Mucosa of stomach (tissue), 1 donor: ENCODE data around the gene ZFPM1.

Experiments used
- H3K27me3 ChIP-seq: one replicate; pipeline ENCODE4 v1.7.0; 2013; ENCODE audit warnings: mild to moderate bottlenecking, low read length; ENCODE audit not compliant: control insufficient read depth, insufficient read depth
- H3K36me3 ChIP-seq: one replicate; pipeline ENCODE4 v1.7.0; 2013; ENCODE audit warnings: low read length; ENCODE audit not compliant: control insufficient read depth, insufficient read depth
- H3K4me1 ChIP-seq: one replicate; pipeline ENCODE4 v1.7.0; 2013; ENCODE audit warnings: mild to moderate bottlenecking, low read length; ENCODE audit not compliant: control insufficient read depth, insufficient read depth
- H3K4me3 ChIP-seq: one replicate; pipeline ENCODE4 v1.7.0; 2013; ENCODE audit warnings: low read length
- H3K9ac ChIP-seq: one replicate; pipeline ENCODE4 v1.7.0; 2013; ENCODE audit warnings: mild to moderate bottlenecking, low read length, moderate library complexity
- H3K9me3 ChIP-seq: one replicate; pipeline ENCODE4 v1.7.0; 2013; ENCODE audit warnings: mild to moderate bottlenecking, low read length, moderate library complexity; ENCODE audit not compliant: control insufficient read depth
- donor health status: Pancreatic carcinoma.

Gene ZFPM1

GRCh38 chr16:88411951-88412576 is 41.0 kb upstream of the ZFPM1 start:
- Histone ChIP-seq H3K9me3 (no peaks in the 10 kb centered on the region), H3K4me3 (no peak overlapping the region), H3K27me3 (no peaks in the 10 kb centered on the region), H3K36me3 (no peaks in the 10 kb centered on the region), H3K4me1 (no peaks in the 10 kb centered on the region), H3K9ac (no peak overlapping the region)

DNA sequence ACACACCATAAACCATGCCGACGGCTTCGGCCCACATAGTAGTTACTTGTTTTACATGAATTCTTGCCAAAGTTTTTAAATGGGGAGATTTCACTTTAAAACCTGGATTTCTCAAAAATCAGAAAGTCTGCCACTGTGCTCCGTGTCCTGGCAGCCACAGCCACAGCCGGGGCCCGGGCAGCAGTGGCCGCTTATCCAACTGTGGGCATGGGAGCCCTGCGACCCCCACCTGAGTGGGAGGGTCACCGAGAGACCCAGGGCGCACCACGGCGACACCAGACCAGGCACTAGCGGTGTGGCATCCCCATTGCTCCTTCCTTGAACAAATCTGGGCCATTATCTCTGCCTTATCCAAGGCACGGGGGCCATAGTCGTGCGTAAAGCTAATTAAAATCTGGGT is 40.3 kb upstream of the ZFPM1 start:
- no peaks in the 10 kb centered on the region for H3K9me3 ChIP-seq
- H3K4me3 ChIP-seq = no peak overlapping the region
- no peaks in the 10 kb centered on the region for H3K4me1 ChIP-seq

DNA sequence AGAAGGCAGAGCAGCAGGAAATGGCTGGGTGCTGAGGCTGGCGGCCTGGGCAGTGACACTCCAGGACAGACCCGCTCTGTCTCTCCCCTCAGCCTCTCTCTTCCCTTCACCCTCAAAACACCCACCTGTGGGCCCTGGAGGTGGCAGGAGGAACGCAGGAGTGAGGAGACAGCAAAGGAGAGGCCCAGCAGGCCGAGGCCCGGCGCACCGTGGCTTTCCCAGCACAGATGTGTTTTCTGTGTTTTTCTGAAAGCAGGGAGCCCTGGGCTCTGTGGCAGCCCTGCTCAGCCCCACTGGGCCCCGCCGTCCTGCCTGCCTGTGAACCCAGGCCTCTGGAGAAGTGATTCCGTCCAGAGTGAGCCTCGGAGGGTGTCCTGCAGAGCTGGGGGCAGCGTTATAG is 39.8 kb upstream of the ZFPM1 start:
- Histone ChIP-seq H3K9ac (no peak overlapping the region), H3K4me3 (no peak overlapping the region), H3K36me3 (no peaks in the 10 kb centered on the region), H3K27me3 (no peaks in the 10 kb centered on the region), H3K9me3 (no peaks in the 10 kb centered on the region), H3K4me1 (no peaks in the 10 kb centered on the region)

More for the DNA sequence above, 40.3 kb upstream of the ZFPM1 start:
- no peaks in the 10 kb centered on the region for H3K36me3 ChIP-seq
- no peak overlapping the region for H3K9ac ChIP-seq
- H3K27me3 ChIP-seq = no peaks in the 10 kb centered on the region

- Histone ChIP-seq H3K4me3 (no peak overlapping the region), H3K27me3 (no peaks in the 10 kb centered on the region), H3K9ac (no peak overlapping the region), H3K9me3 (no peaks in the 10 kb centered on the region), H3K36me3 (no peaks in the 10 kb centered on the region), H3K4me1 (no peaks in the 10 kb centered on the region)
Observed at GRCh38 chr16:88413631-88414030, 39.4 kb upstream of the ZFPM1 start.

- H3K4me3 ChIP-seq = no peak overlapping the region
- no peaks in the 10 kb centered on the region for H3K36me3 ChIP-seq
- H3K9me3 ChIP-seq = no peaks in the 10 kb centered on the region
- H3K27me3 ChIP-seq = no peaks in the 10 kb centered on the region
- H3K9ac ChIP-seq = no peak overlapping the region
- H3K4me1 ChIP-seq = no peaks in the 10 kb centered on the region
Observed at GRCh38 chr16:88414521-88415380, 38.3 kb upstream of the ZFPM1 start.

DNA sequence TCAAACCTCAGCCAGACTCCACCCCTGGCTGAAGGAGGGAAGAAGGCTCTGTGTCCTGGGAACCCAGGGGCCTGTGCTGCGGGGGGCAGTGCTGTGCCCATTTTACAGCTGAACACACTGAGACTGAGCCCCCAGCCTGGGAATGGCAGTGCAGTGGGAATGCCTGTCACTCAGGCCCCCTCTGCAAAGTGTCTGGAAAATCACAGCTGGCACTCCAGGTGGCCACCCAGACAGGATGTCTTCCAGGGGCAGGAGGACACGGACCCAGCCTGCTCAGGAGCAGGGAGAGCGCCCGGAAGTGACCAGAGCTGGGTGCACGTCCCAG is 37.7 kb upstream of the ZFPM1 start:
- Histone ChIP-seq H3K27me3 (no peaks in the 10 kb centered on the region), H3K9me3 (no peaks in the 10 kb centered on the region), H3K4me3 (no peak overlapping the region), H3K36me3 (no peaks in the 10 kb centered on the region), H3K4me1 (no peaks in the 10 kb centered on the region), H3K9ac (no peak overlapping the region)

- no peaks in the 10 kb centered on the region for H3K27me3 ChIP-seq
- no peaks in the 10 kb centered on the region for H3K9me3 ChIP-seq
- H3K9ac ChIP-seq = no peak overlapping the region
- H3K36me3 ChIP-seq = no peaks in the 10 kb centered on the region
- H3K4me1 ChIP-seq = no peaks in the 10 kb centered on the region
- no peak overlapping the region for H3K4me3 ChIP-seq
Observed at GRCh38 chr16:88415713-88416323, 37.3 kb upstream of the ZFPM1 start.

DNA sequence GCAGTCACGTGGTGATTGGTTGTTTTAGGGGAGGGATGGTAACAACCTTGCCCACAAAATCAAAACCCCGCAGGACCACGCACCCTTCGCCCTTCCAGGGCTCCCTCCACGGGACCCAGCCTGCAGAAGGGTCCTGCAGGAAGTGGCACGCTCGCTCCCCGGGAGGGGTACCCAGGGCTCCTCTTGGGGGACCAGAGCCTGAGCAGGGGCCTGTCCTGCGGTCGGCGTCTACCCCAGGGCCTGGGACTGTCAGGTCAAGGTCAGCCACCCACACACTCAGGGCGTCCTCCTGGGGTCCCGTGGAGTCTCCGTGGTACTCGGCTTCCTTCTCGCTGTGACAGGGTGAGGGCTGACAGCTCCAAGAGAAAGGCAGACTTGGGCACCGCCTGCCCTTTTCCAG is 36.4 kb upstream of the ZFPM1 start:
- no peak overlapping the region for H3K9ac ChIP-seq
- no peaks in the 10 kb centered on the region for H3K4me1 ChIP-seq
- H3K9me3 ChIP-seq = no peaks in the 10 kb centered on the region
- no peak overlapping the region for H3K4me3 ChIP-seq
- H3K27me3 ChIP-seq = no peaks in the 10 kb centered on the region
- no peaks in the 10 kb centered on the region for H3K36me3 ChIP-seq

DNA sequence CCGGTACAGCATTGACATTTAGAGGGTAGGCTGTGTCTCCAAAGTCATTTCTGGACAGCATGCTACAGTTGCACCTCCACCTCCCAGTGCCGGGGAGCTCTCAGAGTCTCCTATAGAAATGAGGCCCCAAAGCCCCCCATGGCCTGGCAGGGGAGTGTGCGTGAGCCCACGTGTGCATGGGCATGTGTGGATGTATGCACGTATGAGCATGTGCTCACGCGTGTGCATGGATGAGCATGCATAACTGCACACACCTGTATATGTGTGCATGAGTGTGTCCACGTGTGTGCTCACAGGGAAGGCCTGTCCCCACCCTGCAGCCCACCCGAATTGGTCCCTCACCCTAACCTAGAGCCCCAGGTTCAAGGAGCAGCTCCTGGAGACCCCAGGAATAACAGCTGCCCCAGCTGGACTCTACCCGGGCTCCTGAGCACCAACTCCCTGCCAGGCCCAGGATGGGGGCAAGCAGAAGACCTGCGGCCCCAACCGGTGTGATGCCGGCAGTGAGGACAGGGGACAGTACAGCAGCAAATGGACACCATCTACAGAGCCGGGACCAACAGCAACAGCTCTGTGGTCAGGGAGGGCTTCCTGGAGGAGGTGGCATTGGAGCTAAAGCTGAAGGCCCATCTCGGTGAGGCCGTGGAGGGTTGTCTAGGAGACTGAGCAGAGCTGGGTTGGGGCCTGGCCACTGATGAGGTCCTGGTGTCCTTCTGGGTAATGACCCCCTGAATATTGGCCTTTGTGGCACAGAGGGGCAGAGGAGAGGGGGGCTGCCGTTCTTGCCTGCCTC is 35.2 kb upstream of the ZFPM1 start:
- Histone ChIP-seq H3K4me1 (no peaks in the 10 kb centered on the region), H3K9me3 (no peaks in the 10 kb centered on the region), H3K36me3 (no peaks in the 10 kb centered on the region), H3K27me3 (no peaks in the 10 kb centered on the region), H3K4me3 (no peak overlapping the region), H3K9ac (no peak overlapping the region)

DNA sequence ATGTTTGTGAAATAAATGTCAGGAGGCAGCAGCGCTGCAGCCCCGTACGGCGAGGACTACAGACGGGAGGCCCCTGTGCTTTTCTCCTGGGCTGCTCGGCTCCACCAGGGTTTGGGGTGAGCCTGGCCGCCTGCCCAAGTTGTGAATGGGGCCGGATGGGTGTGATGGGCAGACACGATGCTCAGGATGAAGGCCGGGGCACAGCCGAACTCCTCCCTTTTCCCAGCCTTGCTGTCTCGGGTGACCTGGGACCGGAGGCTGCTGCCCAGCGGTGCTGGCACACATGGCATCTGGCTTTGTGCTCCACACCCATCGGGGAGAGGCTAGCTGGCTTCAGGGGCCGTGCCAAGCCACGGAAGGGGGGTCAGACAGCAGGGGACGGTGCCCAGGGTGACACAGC is 34.2 kb upstream of the ZFPM1 start:
- Histone ChIP-seq H3K9ac (no peak overlapping the region), H3K4me1 (no peaks in the 10 kb centered on the region), H3K9me3 (no peaks in the 10 kb centered on the region)

DNA sequence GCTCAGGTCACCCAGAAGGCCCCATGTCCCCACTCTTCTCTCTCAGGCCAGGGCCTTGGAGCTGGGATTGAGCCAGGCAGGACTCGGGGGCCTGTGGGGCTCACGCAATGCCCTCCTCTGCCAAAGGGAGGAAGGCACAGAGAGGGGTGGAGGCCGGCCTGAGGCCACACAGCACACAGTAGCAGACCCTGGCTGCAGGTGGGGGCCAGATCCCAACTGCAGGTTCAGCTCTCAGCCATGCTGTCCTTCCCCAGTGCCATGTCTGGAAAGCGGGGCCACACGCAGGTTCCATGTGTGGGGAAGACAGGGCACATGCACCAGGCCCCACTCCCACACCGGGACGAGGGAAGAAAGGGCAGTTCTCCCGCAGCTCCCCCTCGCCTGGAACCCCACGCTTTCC is 33.3 kb upstream of the ZFPM1 start:
- H3K9me3 ChIP-seq = no peaks in the 10 kb centered on the region

More for the DNA sequence above, 34.2 kb upstream of the ZFPM1 start:
- Histone ChIP-seq H3K36me3 (no peaks in the 10 kb centered on the region), H3K4me3 (no peak overlapping the region), H3K27me3 (no peaks in the 10 kb centered on the region)

GRCh38 chr16:88420496-88420895 is 32.6 kb upstream of the ZFPM1 start:
- H3K9me3 ChIP-seq = no peaks in the 10 kb centered on the region
- no peaks in the 10 kb centered on the region for H3K36me3 ChIP-seq
- no peak overlapping the region for H3K4me3 ChIP-seq
- H3K4me1 ChIP-seq = no peaks in the 10 kb centered on the region
- H3K27me3 ChIP-seq = no peaks in the 10 kb centered on the region
- no peak overlapping the region for H3K9ac ChIP-seq

More for the DNA sequence above, 33.3 kb upstream of the ZFPM1 start:
- H3K36me3 ChIP-seq = no peaks in the 10 kb centered on the region
- H3K4me3 ChIP-seq = no peak overlapping the region
- no peak overlapping the region for H3K9ac ChIP-seq
- no peaks in the 10 kb centered on the region for H3K27me3 ChIP-seq
- H3K4me1 ChIP-seq = no peaks in the 10 kb centered on the region
